WERI-Rb-1 (cell line): ENCODE results near the gene TIMP2.
"Not testable (repeated sequence)": the region's sequence is repeated elsewhere in the genome, so short reads cannot be mapped to it uniquely, and the experiment has no call there.

ENCODE experiments used
- DNase-seq: peaks from one replicate; pipeline ENCODE4 v3.0.0-alpha.2; 2020
- H3K27ac ChIP-seq: fragments of 250-450 bp; sonication (Bioruptor Pico); 2 replicates; pipeline ENCODE4 v1.5.1; 2020; ENCODE audit warnings: mild to moderate bottlenecking, moderate library complexity
- H3K27me3 ChIP-seq: fragments of 250-450 bp; sonication (Bioruptor Pico); 2 replicates; pipeline ENCODE4 v1.5.1; 2021; ENCODE audit warnings: mild to moderate bottlenecking, low read depth, moderate library complexity; ENCODE audit not compliant: insufficient read depth, severe bottlenecking
- H3K36me3 ChIP-seq: fragments of 250-450 bp; sonication (Bioruptor Pico); 2 replicates; pipeline ENCODE4 v1.5.1; 2020; ENCODE audit warnings: mild to moderate bottlenecking, moderate library complexity
- H3K4me3 ChIP-seq: 2 replicates; pipeline ENCODE4 v1.5.1; 2011; ENCODE audit warnings: low read depth, mild to moderate bottlenecking, control low read depth, low read length
- H3K9me3 ChIP-seq: fragments of 250-450 bp; sonication (Bioruptor Pico); 2 replicates; pipeline ENCODE4 v1.5.1; 2021; ENCODE audit warnings: mild to moderate bottlenecking, moderate library complexity; ENCODE audit not compliant: severe bottlenecking
- TF ChIP-seq, protein P1 (sequence below): IDR thresholded peaks from 2 replicates; pipeline ENCODE4 v1.5.1; 2011; ENCODE audit warnings: low read depth, mild to moderate bottlenecking, control low read depth, inconsistent platforms, low read length

TIMP2 gene

GRCh38 chr17:78912082-78912481 lies 13.1 kb downstream of the TIMP2 start:
- TF ChIP-seq, protein P1, sequence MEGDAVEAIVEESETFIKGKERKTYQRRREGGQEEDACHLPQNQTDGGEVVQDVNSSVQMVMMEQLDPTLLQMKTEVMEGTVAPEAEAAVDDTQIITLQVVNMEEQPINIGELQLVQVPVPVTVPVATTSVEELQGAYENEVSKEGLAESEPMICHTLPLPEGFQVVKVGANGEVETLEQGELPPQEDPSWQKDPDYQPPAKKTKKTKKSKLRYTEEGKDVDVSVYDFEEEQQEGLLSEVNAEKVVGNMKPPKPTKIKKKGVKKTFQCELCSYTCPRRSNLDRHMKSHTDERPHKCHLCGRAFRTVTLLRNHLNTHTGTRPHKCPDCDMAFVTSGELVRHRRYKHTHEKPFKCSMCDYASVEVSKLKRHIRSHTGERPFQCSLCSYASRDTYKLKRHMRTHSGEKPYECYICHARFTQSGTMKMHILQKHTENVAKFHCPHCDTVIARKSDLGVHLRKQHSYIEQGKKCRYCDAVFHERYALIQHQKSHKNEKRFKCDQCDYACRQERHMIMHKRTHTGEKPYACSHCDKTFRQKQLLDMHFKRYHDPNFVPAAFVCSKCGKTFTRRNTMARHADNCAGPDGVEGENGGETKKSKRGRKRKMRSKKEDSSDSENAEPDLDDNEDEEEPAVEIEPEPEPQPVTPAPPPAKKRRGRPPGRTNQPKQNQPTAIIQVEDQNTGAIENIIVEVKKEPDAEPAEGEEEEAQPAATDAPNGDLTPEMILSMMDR: no peak
- H3K36me3 ChIP-seq: peaks cover 20% of the 10 kb centered on the region
- H3K27me3 ChIP-seq: no peaks in the 10 kb centered on the region
- H3K9me3 ChIP-seq: no peaks in the 10 kb centered on the region
- DNase-seq: no peak
- no peak overlapping the region for H3K4me3 ChIP-seq
- no peak overlapping the region for H3K27ac ChIP-seq

DNA sequence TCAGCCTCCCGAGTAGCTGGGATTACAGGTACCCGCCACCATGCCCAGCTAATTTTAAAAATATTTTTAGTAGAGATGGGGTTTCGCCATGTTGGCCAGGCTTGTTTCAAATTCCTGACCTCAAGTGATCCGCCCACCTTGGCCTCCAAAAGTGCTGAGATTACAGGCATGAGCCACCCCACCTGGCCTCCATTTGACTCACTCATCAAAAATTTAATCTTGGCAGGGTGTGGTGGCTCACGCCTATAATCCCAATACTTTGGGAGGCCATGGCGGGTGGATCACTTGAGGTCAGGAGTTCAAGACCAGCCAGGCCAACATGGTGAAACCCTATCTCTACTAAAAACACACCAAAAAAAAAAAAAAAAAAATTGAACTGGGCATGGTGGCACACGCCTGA lies 13.6 kb downstream of the TIMP2 start:
- H3K4me3 ChIP-seq, H3K9me3 ChIP-seq, H3K27ac ChIP-seq, H3K27me3 ChIP-seq, DNase-seq: not testable (repeated sequence)
- H3K36me3 ChIP-seq: peaks cover 16% of the 10 kb centered on the region

DNA sequence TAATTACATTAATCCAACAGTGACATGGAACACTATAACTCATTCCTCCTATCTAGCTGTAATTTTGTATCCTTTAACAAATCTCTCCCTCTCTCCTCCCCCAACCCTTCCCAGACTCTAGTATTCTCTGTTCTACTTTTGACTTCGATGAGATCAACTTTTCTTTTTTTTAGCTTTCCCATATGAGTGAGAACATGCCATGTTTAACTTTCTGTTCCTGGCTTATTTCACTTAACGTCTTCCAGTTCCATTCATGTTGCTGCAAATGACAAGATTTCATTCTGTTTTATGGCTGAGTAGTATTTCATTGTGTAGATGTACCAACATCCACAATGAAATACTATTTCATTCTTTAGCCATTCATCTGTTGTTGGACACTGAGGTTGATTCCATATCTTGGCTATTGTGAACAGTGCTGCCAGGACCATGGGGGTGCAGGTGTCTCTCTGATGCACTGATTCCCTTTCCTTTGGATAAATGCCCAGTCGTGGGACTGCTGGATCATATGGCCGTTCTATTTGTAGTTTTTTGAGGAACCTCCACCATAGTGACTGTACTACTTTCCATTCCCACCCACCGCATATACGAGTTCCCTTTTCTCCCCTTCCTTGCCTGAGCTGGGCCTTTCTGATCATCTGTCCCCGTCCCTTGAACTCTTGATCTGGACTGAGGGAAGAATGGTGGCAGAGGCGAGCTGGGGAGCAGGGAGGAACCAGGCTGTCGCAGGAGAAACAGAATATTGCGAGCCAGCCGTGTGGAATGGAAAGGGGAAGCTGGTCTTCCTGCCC lies 14.5 kb downstream of the TIMP2 start:
- no peak overlapping the region for H3K4me3 ChIP-seq
- H3K36me3 ChIP-seq: peaks cover 19% of the 10 kb centered on the region
- H3K27ac ChIP-seq: no peak overlapping the region
- no peaks in the 10 kb centered on the region for H3K27me3 ChIP-seq
- TF ChIP-seq, protein P1: no peak
- no peak for DNase-seq
- H3K9me3 ChIP-seq: no peaks in the 10 kb centered on the region

DNA sequence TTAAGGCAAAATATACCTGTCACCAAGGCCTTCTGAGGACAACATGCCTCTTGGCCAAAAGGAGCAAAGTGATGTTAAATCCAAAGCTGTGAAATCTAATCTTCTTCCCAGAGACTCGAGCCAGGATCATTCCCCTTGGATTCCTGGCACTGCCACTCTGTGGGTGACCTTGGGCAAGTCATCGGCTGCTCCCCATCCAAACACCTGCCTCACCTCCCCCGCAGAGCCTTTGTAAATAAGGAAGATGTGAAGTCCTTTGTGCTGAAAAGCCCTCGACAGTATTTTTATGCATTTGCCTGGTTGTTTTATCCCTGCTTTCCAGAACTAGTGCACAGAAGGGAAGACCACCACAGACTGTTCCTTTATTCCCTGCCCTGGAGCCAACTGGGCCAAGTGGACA lies 16.8 kb downstream of the TIMP2 start:
- no peak for DNase-seq
- Histone ChIP-seq H3K4me3 (no peak overlapping the region), H3K27me3 (no peaks in the 10 kb centered on the region), H3K9me3 (no peaks in the 10 kb centered on the region), H3K27ac (no peak overlapping the region), H3K36me3 (peaks cover 20% of the 10 kb centered on the region)
- TF ChIP-seq, protein P1: no peak

- Histone ChIP-seq H3K27me3 (no peaks in the 10 kb centered on the region), H3K9me3 (no peaks in the 10 kb centered on the region), H3K4me3 (no peak overlapping the region), H3K27ac (no peak overlapping the region), H3K36me3 (peaks cover 29% of the 10 kb centered on the region)
- TF ChIP-seq, protein P1: no peak
- no peak for DNase-seq
Observed at GRCh38 chr17:78905541-78905940, 19.6 kb downstream of the TIMP2 start.

DNA sequence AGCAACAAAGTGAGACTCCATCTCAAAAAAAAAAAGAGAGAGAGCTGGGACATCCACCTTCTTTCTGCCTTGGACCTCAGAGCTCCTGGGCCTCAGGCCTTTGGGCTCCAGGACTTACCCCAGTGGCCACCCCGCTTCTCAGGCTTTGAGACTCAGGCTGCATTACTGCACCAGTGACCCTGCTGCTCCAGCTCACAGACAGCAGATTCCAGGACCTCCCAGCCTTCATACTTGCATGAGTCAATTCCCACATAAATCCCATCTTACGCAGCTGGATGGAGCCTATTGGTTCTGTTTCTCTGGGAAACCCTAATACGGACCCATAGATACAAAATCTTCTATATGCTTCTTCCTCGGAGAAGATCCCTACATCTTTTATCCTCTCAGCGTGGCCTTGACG lies 20.1 kb downstream of the TIMP2 start:
- no peak for DNase-seq
- TF ChIP-seq, protein P1: no peak

More for the DNA sequence above, 20.1 kb downstream of the TIMP2 start:
- peaks cover 30% of the 10 kb centered on the region for H3K36me3 ChIP-seq
- no peaks in the 10 kb centered on the region for H3K9me3 ChIP-seq
- no peak overlapping the region for H3K4me3 ChIP-seq
- no peaks in the 10 kb centered on the region for H3K27me3 ChIP-seq
- no peak overlapping the region for H3K27ac ChIP-seq
